Keratinocyte (primary cell): ENCODE data around the gene GRHL3.

Experiments used
- CTCF ChIP-seq, 3 experiments: IDR thresholded peaks in 1 of 3; conservative IDR thresholded peaks in 1 of 3; optimal IDR thresholded peaks in 1 of 3; 2 replicates in 2 of 3; 3 replicates in 1 of 3; pipeline versions ENCODE3 to v1.5.1; 2011; ENCODE audit warnings: low read length in 3 of 3, mild to moderate bottlenecking in 3 of 3, moderate library complexity in 2 of 3, control low read depth in 1 of 3, inconsistent platforms in 1 of 3; ENCODE audit not compliant: insufficient read depth in 2 of 3; ENCODE audit errors: extremely low read depth in 1 of 3
- EZH2 ChIP-seq: IDR thresholded peaks from one replicate; pipeline ENCODE4 v1.6.1; 2012; ENCODE audit warnings: inconsistent platforms, mild to moderate bottlenecking, low read length, moderate library complexity

- TF ChIP-seq CTCF (optimal IDR thresholded peaks at IDR 0.05 in 1 of 3, IDR thresholded peaks at IDR 0.05 in 1 of 3, conservative IDR thresholded peaks at IDR 0.05 in 1 of 3; ENCODE audit: extremely low read depth in 1 of 3, insufficient read depth in 2 of 3, low read length in 3 of 3) (no peak), EZH2 (no peak)
These were observed 5.7 kb downstream of the GRHL3 start for GRCh38 chr1:24324903-24325302.
